HG03175 (cell line): ENCODE measurements around the gene BEX5.
"Not testable (repeated sequence)": the region's sequence is repeated elsewhere in the genome, so short reads cannot be mapped to it uniquely, and the experiment has no call there.

ENCODE experiments used
- ATAC-seq: cut with Tn5 transposase; IDR thresholded peaks from one replicate; pipeline ENCODE4 v1.9.1; 2021; ENCODE audit warnings: mild to moderate bottlenecking, moderate library complexity; ENCODE audit not compliant: unreplicated experiment

BEX5 gene

DNA sequence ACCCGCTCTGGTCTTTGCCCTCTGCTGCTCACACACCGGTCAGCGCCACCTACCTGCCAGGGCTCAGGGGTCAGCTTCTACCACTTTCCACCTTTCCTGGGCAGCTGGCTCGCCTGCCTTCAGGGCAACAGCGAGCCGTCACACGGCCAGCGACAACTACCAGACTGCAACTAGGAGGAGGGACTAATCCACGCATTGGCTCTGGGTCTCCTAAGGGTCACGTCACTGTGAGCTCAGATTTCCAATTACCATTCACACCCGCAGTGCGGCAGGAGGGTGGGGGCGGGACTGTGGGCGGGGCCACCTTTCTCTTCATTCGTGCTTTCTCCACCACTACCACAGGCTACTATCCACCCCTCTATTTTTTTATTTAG is at the start of gene BEX5:
TSS of gene BEX5 (minus strand) at position 172 of the 374 bp plus-strand sequence. CDS start 1,712 bp downstream, outside the sequence.
- peak; percentile 97 for ATAC-seq

DNA sequence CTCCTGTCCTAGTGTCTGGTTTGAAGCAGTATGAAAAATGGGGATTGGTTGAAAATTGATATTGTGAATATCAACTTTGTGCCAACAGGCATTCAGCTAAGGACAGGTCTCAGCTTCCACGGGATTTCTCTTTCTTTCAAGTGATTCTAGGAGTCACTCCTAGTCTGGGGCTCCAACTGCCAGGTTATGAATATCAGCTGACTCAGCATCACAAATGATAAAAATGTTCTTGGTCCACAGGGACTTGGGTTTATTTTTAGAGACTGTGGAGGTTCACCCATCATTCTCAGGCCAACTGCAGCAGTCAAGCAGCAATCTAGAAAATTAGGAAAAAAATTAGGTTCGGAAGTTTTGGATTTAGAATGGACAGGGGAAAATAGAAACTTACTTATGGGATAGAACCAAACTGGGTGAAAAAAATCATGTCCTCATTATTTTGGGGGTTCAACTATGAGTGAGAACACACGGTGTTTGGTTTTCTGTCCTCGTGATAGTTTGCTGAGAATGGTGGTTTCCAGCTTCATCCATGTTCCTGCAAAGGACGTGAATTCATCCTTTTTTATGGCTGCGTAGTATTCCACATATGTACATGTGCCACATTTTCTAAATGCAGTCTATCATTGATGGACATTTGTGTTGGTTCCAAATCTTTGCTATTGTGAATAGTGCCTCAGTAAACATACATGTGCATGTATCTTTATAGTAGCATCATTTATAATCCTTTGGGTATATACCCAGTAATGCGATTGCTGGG is 30.4 kb upstream of the BEX5 start:
- no peak for ATAC-seq

DNA sequence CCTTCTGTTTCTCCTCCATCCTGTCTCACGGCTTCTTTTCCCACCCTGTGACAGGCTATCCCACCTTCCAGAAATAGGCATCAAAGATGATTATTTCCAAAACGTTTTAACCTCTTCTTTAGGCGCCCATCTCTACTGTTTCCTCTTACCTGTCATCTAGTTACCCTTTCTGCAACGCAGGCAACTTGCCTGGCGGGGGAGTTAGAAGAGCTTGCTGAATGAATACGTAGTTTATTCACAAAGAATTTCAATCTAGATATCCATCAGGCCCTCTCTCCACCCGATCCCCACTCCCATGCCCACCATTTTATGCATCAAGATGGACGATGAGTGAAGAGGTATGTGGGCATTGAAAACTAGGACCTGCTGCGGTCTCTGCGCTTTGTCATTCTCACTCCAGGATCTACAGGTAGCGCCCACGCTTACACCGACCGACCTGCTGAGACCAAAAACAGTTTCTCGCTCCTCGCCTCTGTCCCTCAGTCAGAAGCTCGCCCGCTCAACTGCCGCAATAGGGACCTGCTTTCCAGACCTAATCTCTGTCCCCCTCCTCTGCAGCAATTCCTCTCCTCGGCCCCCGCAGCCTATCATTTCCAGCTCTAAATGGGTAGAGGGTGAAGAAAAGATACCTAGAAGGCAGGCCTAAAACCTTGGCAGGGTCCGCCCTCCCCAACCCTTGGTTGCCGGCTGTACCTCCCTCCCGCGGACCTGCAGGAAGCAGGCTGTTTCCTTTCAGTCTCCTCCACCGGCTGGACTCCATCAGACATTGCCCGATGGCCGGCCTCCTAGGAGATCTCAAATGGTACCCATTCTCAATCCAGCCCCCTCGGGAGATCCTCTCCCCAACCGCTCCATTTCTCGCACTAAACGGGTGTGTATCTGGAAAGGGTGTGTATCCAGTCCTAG is 624 bp downstream of the BEX5 start:
- peak; percentile 40 for ATAC-seq

DNA sequence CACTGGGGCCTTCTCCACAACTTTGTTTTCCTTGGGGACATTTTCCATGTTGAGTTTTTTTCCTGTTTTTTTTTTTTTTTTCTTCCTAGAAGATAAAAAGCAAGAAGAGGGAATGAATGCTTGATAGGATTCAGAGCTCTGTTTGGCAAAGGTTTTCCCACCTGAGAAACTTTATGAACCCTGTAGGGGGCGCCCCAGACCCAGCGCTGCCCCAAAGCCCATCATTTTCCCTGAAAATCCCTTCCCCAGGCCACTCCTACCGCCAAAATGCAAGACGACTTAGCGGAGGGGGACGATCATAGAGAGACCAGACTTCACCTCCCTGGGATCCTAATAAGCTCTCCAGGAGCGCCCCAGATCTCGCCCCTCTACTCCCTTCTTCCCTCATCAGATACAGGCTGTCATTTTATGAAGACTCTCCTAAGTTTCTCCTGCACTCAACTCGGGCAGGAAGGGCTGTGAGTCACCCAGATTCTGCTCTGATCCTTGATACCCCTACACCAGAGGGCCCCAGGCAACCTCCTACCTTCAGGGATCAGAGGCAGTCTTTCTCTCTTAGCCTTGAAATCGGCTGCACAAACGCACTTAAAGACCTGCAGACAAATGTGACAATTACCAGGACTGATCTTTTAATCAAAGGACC is 1.4 kb downstream of the BEX5 start:
- no peak for ATAC-seq

DNA sequence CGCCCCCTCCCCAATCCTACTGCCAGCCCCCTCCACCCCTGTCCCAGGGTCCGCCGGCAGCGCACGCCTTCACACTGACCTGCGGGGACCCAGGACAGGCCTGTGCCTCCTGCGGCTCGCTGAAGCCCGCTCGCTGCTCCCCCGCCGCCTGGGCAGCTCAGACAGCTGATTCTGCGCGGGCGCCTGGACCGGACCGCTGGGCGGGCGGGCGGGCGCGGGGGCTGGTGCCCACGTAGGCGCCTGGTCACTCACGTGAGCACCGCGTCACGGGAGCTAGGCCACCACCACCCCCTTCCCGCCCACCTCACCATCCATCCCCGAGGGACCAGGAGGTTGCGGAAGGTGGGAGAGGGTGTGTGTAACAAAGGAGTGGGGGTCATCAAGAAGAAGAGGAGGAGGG is 13.5 kb downstream of the BEX5 start, which contains the start of gene TCEAL6:
TSS of gene TCEAL6 (minus strand) at position 208 of the 400 bp plus-strand sequence.
- ATAC-seq: not testable (repeated sequence)

DNA sequence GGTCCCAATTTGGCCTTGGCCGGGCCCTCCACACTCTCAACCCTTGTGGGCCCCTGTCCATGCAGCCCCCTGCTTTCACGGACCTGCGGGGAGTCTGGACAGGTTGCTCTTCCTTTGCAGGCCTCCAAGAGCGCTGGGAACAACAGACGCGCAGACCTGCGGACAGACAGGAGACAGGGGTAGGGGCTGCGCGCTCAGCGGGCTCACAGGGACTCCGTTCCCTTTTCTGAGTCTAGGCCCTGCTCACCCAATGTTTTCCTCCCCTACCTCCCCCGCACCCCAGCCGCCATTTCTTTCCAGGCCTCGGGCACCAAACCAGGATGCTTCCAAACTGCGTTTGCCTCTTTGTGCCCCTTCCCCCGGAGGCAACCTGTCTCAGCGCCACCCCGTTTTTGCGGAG is 14.1 kb downstream of the BEX5 start:
- not testable (repeated sequence) for ATAC-seq

DNA sequence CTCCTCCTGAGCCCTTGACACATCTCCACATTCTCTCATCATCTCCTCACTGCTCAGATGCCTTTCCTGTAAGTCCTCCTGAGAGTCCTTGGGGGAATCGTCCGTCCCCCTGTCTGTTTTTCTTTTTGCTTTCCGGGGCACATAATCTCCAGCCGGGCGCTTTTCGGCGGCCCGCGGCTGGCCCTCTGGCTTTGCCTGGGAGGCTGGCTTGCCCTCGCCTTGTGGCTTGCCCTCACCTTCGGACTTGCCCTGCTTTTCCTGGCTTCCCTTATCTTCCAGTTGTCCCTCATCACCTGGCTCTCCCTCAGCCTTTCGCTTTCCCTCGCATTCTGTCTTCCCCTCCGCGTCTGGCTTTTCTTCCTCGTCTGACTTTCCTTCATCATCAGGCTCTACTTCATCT is 14.9 kb downstream of the BEX5 start:
- ATAC-seq: not testable (repeated sequence)

DNA sequence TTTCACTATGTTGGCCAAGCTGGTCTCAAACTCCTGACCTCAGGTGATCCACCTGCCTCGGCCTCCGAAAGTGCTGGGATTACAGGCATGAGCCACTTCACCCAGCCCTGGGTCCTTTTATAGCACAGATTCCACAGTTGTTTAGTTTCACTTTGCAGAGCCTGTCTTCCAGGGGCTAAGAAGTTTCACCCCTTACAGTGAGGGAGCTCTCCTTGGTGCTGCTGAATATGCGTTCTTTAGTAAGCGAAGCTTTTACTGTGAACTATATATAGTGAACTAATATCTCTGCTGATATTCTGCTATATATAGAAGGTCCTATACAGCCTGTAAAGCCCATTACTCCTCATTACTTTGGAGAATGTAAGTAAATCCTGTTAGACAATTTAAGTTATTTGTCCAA is 17.7 kb downstream of the BEX5 start:
- no peak for ATAC-seq

DNA sequence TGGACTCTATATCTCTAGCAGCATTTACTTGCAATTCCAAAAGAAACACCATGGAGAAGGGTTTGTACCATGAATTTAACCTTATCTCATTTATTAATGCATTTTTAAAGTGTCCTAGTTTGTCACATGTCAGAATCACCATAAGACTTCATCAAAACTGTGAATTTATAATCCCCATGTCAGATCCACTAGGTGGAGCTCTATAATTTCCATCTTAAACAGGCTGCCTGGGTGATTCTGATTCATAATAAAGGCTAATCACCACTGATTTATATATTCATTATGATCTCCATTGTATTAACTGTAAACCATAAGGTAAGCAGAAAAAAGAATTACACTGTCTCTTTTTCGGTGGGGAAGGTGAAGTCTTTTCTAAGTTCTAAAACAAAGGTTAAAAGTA is 26.3 kb downstream of the BEX5 start:
- ATAC-seq: no peak

DNA sequence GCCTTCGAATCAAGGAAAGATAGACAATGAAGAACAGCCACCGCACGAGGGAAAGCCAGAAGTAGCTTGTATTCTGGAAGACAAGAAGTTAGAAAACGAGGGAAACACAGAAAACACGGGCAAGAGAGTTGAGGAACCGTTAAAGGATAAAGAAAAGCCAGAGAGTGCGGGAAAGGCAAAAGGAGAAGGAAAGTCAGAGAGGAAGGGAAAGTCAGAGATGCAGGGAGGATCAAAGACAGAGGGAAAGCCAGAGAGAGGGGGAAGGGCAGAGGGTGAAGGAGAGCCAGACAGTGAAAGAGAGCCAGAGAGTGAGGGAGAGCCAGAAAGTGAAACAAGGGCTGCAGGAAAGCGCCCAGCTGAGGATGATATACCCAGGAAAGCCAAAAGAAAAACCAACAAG is 28.9 kb downstream of the BEX5 start:
- ATAC-seq: no peak

DNA sequence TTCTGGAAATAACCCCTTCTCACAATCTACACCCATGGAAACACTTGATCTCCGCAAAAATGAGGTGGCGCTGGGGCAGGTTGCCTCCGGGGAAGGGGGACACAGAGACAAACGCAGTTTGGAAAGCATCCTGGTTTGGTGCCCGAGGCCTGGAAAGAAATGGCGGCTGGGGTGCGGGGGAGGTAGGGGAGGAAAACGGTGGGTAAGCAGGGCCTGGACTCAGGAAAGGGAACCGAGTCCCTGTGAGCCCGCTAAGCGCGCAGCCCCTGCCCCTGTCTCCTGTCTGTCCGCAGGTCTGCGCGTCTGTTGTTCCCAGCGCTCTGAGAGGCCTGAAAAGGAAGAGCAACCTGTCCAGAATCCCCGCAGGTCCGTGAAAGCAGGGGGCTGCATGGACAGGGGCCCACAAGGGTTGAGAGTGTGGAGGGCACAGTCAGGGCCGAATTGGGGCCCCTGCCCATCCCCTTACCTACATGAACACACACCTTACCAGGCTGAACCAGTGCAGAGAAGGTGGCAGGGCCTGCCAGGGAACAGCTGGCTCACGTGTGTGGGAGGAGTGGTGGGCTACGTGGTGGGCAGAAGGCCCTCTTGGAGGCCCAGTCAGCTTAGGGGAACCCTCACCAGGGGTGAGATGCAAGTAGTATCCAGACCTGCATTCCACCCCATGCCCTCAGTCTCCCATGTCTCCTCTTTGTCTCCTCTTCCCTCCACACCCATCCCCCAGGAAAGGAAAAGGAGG is 29.5 kb downstream of the BEX5 start:
- ATAC-seq: not testable (repeated sequence)

DNA sequence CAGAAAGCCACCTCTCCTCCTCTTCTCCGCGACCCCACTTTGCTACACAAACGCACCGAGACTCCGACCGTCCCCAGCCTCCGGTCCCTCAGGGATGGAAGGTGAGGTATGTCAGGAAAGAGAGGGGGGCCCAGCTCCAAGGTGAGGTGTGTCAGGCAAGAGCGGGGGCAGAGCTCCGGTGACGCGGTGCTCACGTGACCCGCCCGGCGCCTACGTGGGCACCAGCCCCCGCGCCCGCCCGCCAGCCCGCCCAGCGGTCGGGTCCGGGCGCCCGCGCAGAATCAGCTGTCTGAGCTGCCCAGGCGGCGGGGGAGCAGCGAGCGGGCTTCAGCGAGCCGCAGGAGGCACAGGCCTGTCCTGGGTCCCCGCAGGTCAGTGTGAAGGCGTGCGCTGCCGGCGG is 30.3 kb downstream of the BEX5 start, which contains the start of gene TCEAL2:
TSS of gene TCEAL2 (plus strand) at position 244 of the 400 bp plus-strand sequence. CDS start 1,152 bp downstream, outside the sequence.
- not testable (repeated sequence) for ATAC-seq

DNA sequence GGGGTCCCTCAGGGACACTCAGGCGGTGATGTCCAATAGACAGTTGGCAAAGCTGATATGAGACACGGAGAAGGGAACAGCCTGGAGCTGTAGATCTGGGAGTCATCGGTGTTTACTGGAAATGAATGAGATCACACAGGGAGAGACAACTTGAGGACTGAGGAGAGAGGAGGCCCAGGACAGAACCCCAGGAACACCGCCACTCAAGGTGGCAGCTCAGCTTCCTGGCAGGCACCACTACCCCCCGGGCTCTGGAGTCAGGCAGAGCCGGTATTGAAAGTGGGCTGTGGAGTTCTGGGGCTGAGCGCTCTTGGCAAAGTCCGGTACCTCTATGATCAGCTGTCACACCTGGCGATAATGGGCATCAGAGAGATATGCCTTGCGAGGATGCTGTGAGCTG is 30.8 kb downstream of the BEX5 start:
- not testable (repeated sequence) for ATAC-seq

DNA sequence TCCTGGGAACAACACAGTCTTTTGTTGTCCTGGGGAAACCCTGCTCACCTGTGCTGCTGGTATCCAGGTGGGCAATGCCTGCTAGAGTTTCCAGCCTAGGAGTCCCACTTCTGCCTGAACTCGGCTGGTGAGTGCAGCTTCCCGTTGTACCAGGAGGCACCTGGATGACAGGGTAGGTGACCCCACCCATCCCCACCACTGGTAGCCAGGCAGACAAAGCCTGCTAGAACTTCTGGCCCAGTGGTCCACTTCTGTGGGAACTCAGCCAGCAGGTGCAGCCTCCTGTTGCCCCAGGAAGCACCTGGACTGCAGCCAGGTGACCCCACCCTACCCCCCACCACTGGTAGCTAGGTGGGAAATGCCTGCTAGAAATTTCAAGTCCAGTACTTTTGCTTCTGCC is 40.0 kb downstream of the BEX5 start:
- ATAC-seq: no peak

DNA sequence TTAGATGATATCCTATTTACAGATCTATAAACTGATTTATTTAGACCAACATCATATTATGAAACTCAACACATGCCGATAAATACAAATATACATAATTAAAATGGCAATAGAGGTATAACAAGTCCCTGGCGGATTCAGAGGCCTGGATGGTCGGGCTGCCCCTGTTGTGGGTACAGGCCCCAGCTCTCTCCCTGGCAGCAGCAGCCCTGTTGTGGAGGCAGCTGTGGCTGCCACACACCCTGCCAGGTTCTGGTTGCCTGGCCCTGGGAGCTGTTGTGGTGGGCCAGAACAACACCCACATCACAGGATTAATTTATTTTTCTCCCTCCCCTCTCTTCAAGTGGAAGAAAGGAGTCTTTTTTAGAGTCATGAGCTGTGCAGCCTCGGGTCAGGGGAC is 42.4 kb downstream of the BEX5 start:
- no peak for ATAC-seq
